Esophagus mucosa (tissue), 1 donor: ENCODE data around the gene DIS3L2. TPM values are rescaled to one million over a fixed set of nuclear protein-coding genes. Genes with fewer than 3 reads are reported as not detected.
"Not testable (repeated sequence)": the region's sequence is repeated elsewhere in the genome, so short reads cannot be mapped to it uniquely, and the experiment has no call there.

Experiments
- ATAC-seq: fragments of 200-7000 bp; cut with Tn5 transposase; one replicate; pipeline ENCODE4 v1.9.1; 2020
- total RNA-seq: library from RNA; stranded (reverse); gene quantifications from one replicate; pipeline ENCODE4 v1.2.4, GENCODE V29; 2023
- donor health status: DM: yes; HTN: yes; CAD: no.

Gene DIS3L2
- total RNA-seq, 1 donor from 2014 or later: 25.0 TPM

DNA sequence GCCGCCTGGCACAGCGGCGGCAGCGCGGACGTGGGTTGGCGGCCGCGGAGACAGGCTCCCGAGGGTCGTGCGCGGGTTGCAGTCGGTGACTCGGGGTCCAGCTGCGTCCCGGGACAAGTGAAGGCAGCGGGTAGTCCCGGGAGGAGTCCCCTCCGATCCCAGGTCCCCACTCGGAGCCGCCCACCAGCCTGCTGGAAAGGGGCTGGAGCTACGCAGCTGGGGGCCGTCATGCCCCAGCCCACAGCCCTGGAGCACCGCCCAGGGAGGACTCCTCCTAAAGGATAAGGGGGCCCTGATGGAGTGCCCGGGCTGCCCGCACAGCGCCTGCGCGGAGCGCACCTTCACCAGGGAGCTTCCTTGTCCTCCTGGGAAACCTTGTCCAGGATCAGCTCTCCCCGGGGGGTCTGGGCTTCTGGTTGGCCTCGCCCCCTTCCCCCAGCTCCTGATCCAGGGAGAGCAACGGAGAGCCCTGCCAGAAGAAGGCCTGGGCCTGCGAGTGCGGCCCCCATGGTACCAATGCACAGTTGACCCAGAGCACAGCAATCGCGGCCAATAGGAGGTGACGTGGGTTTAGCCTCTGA is 391.1 kb downstream of the DIS3L2 start:
- ATAC-seq: no peak

DNA sequence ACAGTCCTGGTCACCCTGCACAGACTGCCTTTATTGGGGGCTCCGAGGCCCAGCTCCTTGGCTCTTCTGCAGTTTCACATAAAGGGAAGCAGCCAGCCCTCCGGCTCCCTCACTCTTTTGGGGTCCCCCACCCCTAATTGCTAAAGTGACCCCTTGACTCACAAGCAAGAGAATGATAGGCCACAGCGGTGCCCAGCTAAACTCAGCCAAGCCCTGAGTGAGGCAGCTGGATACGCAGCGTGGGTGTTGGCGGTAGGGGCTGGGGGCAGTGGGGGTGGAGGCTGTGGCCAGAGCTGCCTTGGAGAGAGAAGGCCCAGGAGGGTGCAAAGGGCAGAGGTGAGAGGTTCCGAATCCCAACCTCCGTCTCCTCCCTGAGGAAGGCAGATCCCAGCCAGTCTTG is 391.6 kb downstream of the DIS3L2 start:
- ATAC-seq: no peak

- ATAC-seq: no peak
Measured at GRCh38 chr2:232353660-232354059, 392.1 kb downstream of the DIS3L2 start.

- no peak for ATAC-seq
Measured at GRCh38 chr2:232354069-232354468, 392.6 kb downstream of the DIS3L2 start.

DNA sequence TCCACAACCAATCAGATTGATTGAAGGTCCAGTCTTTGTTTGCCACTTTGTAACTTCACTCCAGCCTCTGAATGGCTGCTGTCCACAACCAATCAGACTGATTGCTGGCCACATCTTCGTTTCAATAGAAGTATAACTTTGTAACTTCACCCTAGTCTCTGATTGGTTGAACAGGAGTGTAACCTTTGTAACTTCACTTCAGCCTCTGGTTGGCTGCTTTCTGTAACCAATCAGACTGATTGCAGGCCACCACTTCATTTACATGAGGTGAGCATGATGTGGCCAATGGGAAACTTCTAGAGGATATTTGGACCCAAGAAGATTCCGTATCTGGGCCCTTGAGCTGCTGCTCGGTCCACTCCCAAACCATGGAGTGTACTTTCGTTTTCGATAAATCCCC is 400.1 kb downstream of the DIS3L2 start:
- no peak for ATAC-seq

GRCh38 chr2:232362174-232362900 is 400.8 kb downstream of the DIS3L2 start:
- ATAC-seq: no peak

DNA sequence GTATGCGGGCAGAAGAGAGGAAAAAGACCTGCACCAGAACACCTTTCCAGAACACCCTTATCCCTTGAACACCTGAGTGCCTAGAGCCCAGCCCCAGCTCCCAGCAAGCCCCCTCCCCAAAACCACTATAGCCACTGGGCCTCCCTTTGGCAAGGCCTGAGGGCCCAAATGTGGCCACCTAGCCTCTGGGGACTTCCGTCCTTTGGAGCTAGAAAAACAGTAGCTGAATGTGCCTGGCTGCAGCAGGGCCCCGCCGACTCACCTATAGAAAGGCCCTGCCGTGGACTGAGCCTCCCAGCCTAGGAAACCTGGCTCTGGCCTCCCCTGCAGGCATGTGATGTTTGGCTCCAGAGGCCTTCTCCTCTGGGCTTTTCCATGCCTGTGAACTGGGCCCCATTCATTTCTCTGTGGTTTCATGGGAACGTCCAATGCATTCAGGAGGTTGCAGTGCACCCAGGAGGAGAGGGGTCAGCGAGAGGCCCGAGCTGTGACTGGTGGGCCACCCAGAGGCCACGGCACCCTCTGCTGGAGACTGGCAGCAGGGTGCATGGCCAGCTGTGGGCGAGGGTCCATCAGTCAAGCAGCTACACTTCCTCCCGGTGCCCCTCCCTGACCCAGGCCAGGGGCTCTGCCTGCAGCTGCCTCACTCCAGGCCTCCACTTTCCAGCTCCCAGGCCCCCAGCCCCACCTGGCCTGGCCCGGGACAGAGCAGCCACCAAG is 401.7 kb downstream of the DIS3L2 start:
- not testable (repeated sequence) for ATAC-seq

- no peak for ATAC-seq
Measured at GRCh38 chr2:232363784-232364615, 402.5 kb downstream of the DIS3L2 start.

- peak; percentile 24 for ATAC-seq
Measured at GRCh38 chr2:232364806-232365594, 403.5 kb downstream of the DIS3L2 start.

DNA sequence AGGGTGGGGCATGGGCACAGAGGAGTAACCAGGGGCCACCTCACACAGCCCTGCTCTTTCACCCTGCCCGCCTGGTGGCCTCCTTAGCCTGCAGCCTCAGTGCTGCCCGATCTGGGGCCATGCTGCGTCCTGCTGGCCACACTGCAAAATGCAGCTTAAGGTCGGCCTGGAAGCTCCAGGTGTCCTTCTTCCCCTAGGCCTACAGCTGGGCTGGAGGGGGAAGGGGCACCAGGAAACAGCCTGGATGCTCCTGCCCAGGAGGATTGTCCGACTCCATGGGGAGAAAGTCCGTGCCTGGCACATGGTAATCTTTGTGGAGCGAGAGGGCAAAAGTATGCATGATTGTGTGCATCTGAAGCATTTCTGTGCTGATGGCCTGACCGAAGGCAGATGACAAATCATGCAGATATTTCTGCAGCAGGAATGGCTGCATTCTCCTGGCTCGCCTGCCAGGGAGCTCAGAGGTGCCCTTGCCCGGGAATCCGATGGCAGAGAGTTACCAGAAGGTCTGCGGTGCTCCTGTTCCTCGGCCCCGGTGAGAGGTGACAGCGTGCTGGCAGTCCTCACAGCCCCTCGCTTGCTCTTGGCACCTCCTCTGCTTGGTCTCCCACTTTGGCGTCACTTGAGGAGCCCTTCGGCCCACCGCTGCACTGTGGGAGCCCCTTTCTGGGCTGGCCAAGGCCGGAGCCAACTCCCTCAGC is 404.3 kb downstream of the DIS3L2 start:
- peak; percentile 70 for ATAC-seq

- not testable (repeated sequence) for ATAC-seq
Measured at GRCh38 chr2:232366461-232366860, 404.9 kb downstream of the DIS3L2 start.

DNA sequence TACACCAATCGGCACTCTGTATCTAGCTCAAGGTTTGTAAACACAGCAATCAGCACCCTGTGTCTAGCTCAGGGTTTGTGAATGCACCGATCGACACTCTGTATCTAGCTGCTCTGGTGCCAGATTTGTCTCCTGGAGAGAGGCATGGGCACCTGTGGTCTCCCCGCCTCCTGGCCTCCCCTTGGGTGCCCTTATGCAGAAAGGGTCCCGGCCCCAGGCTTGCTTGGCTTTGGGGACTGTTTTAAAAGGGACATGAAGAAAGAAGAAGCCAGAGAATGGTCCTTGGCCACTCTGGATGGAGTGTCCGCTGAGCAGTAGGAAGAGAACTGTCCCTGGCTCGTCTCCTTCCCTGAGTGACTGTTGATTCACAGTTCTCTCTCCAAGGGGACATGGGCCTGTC is 405.5 kb downstream of the DIS3L2 start:
- no peak for ATAC-seq

DNA sequence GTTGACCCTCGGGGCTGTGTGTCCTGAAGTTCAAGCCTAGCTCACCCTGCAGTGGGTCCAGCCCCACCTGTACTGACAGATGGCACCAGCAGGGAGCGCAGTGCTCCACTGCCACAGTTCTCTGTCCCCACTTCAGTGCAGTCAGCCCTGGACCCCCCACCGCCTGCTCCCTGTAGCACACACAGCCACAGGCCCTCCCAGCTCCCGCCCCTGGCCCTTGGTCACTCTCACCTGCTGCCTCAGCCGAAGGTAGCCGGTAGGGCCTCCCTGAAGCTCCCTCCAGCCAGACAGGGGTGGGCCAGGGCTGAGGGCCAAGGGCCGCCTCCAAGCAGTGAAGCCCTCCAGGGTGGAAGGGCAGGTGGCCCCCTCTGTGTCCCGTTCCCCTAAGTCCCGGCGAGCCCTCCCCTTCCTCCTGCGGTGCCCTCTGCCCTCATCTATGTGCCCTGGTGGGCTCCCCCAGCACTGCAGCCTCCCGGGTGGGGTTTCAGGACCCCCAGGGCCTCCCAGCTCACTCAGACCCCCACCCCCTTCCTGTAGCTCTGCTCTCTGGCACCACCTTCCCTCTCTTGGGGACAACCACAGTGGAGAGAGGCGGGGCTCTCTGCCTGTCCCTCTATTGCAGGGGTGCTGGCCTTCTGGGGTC is 406.2 kb downstream of the DIS3L2 start:
- ATAC-seq: peak; percentile 16

DNA sequence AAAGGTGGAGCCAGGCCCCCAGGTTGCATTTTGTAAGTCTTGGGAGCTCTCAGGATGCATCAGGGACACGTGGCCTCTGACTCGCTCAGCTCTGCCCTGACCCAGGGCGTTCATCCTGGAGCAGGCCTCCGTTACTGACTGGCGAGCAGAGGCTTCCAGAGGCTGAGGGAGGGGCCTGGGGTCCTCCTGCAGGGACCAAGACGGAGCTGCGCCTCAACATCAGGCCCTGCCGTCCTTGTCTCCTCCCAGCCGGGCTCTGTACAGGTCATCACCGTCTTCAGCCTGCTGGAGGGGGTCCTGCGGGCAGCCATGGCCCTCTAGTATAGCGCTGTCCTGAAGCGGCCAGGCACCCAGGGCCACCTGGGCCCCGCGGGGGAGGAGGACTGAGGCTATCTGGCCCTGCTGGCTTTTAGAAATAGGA is 406.8 kb downstream of the DIS3L2 start:
- peak; percentile 10 for ATAC-seq

- no peak for ATAC-seq
Measured at GRCh38 chr2:232369126-232369951, 407.8 kb downstream of the DIS3L2 start.

DNA sequence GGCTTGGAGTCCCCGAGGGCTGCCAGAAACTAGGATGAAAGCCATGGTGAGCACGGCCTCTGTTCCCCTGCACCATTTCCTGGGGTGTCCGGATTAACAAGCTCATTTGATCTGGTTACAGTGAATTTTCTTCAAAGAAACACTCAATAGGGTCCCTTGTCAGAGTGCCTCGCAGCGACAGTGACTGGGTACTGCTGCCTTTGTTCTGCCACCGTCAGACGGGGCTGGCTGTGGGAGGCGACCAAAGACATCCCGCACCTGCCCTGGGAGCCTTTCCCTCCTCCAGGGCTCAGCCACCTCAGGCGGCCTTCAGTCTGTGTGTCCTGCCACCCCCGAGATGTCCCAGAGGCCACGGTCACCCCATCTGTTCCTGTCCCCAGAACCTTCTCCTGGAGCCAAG is 408.5 kb downstream of the DIS3L2 start:
- ATAC-seq: not testable (repeated sequence)

DNA sequence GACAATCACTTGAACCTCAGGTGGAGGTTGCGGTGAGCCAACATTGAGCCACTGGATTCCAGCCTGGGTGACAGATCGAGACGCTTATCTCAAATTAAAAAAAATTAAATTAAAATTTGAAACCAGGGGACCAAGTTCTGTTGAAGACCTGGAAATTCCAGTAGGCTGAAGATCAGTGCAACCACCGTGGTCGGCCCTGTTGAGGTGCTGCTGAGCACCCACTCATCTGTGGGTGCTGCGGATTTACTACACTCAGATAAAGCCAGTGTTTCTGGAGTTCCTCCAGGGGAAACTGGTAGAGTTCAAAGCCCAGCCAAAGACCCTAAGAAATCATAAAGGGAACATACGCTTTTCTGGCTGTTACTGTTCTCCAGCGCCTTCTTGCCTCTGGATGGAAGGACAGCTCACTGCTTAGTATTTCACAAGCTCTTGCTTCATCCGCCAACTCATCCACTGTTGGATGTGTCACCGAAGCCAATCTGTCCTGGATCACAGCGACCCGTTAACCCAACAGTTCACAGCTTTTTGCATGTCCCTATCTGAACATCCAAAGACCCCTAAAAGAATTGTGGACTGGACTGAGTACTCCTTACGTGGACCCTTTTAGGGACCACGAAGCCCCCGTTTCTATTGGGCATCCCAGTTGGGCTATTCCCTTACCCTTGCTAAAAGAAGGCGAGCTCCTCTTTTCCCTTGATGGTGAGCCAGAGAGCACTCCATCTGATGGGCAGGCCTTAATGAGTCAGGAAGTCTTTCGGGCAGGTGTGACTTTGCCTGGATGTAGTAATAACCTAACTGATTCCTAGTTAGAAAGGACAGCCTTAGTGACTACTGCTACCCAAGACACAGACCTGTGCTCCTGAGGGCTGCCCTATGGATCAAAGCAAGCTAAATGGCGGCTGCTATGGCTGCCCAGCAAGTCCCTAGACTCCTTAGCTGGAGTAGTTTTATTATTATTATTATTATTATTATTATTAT is 411.0 kb downstream of the DIS3L2 start:
- no peak for ATAC-seq

GRCh38 chr2:232374356-232374755 is 412.8 kb downstream of the DIS3L2 start:
- ATAC-seq: no peak

- ATAC-seq: no peak
Measured at GRCh38 chr2:232375164-232375563, 413.7 kb downstream of the DIS3L2 start.
